22Rv1 (cell line): ENCODE results near the gene NECTIN1.

Experiments
- H3K27ac ChIP-seq: fragments of 450-650 bp; 2 replicates; pipeline ENCODE4 v1.5.1; 2017
- ZFX ChIP-seq: fragments of 450-650 bp; IDR thresholded peaks from 2 replicates; pipeline ENCODE4 v1.6.1; 2017; ENCODE audit warnings: antibody characterized with exemption, borderline replicate concordance
- TF ChIP-seq, protein P1 (sequence below): fragments of 450-650 bp; IDR thresholded peaks from 2 replicates; pipeline ENCODE4 v1.5.1; 2017; ENCODE audit warnings: mild to moderate bottlenecking

Gene NECTIN1

DNA sequence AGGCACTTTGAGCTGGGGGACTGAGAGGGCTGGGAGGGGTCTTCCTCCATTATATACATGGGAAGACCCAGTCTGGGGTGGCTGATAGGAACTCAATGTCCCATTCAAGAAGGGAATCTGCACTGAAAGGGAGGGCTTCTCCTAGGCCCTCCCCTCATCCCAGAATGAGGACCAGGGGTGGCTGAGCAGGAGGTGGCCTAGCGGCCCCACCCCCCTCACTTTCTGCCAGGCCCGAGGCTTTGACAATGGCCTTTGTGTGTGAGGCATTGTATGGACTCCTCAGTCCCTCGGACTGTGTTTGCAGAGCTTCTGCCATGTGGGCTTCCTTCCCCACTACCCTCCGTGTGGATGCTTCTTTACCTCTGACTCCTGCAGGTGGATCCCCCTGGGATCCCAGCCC is 65.7 kb downstream of the NECTIN1 start:
- TF ChIP-seq, protein P1, sequence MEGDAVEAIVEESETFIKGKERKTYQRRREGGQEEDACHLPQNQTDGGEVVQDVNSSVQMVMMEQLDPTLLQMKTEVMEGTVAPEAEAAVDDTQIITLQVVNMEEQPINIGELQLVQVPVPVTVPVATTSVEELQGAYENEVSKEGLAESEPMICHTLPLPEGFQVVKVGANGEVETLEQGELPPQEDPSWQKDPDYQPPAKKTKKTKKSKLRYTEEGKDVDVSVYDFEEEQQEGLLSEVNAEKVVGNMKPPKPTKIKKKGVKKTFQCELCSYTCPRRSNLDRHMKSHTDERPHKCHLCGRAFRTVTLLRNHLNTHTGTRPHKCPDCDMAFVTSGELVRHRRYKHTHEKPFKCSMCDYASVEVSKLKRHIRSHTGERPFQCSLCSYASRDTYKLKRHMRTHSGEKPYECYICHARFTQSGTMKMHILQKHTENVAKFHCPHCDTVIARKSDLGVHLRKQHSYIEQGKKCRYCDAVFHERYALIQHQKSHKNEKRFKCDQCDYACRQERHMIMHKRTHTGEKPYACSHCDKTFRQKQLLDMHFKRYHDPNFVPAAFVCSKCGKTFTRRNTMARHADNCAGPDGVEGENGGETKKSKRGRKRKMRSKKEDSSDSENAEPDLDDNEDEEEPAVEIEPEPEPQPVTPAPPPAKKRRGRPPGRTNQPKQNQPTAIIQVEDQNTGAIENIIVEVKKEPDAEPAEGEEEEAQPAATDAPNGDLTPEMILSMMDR: no peak
- TF ChIP-seq ZFX: no peak
- no peak overlapping the region for H3K27ac ChIP-seq

DNA sequence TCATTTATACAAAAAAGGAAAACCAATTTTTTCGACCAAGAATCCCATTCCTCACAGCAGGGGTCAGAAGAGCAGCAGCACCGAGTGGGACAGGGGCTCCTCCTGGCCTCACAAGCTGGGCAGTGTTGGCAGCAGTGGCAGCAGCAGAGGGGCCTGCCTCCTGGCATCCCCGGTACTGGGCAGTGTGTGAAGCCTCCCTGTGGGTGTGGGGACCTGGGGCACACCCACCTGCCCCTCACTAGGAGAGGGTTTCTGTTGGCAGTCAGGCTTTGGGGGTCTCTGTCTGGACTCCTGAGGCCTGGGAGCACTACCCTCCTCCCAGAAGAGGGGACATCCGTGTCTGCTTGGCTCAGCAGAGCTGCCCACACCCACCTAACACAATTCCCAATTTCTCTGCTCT is 67.8 kb downstream of the NECTIN1 start:
- no peak for TF ChIP-seq ZFX
- TF ChIP-seq, protein P1: no peak
- H3K27ac ChIP-seq: no peak overlapping the region

DNA sequence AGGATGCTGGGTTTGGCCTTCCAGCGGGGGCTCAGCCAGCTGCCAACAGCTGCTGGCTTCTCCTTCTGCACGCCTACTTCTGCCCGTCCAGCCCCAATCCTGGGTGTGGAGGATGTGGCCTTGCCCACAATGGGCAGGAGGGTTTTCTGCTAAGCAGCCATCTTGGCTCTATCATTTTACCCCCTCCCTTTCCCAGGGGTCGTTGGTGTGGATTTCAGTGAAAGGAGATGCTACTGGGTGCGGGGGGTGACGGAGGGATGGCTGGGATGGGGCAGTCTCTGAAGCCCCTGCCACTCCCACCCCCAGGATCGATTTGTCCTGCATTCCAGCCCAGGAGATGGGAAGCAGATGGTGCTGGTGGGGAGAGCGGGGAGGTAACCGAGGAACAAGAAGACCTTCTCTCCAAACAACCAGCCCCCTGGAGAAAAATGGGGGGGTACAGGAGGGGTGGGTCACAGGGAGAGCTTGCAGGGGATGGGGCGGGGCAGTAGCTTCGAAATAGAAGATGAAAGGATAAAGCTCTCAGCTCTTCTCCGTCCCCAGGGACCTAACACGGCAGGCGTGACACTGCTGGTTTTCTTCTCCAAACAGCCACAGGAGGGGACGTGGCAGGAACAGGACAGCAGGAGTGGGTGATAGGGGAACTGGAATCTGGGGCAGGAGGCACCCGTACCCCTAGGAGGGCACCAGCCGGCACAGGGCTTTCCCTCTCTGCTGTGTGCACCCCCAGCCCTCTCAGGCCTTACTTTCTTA is 68.9 kb downstream of the NECTIN1 start:
- TF ChIP-seq, protein P1: no peak
- no peak for TF ChIP-seq ZFX
- no peak overlapping the region for H3K27ac ChIP-seq

DNA sequence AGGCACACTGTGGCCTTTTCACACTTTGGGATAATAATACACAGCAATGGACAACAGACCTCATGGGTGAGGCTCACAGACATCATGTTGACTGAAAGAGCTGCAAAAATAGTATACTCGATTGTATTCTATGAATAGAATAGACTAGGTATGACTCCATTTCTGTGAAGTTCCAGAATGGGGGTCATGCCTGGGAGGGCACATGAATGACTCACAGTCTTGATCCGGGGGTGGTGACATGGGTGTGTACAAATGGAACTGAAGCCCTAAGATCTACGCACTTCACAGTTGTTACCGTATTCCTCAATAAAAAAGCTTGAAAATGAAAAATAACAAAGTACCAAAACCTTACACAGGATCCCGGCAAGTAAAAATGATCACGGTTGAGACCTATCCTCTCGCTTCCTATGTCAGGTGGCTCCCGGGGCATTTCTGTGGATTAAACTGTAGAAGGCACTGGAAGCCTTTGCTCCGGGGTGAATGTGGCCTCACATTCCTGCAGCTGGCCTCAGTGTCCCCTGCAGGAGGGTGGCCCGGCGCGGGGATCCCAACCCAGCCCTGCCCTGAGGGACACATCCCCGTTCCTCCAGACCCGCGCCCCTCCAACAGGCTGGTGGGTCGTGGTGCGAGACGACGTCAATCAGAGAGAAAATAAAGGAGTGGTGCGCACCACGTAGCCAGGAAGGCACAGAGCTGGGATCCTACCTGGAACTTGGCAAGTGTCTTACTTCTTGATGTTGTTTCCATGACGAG is 75.9 kb downstream of the NECTIN1 start:
- TF ChIP-seq, protein P1: no peak
- no peak for TF ChIP-seq ZFX
- H3K27ac ChIP-seq: no peak overlapping the region

DNA sequence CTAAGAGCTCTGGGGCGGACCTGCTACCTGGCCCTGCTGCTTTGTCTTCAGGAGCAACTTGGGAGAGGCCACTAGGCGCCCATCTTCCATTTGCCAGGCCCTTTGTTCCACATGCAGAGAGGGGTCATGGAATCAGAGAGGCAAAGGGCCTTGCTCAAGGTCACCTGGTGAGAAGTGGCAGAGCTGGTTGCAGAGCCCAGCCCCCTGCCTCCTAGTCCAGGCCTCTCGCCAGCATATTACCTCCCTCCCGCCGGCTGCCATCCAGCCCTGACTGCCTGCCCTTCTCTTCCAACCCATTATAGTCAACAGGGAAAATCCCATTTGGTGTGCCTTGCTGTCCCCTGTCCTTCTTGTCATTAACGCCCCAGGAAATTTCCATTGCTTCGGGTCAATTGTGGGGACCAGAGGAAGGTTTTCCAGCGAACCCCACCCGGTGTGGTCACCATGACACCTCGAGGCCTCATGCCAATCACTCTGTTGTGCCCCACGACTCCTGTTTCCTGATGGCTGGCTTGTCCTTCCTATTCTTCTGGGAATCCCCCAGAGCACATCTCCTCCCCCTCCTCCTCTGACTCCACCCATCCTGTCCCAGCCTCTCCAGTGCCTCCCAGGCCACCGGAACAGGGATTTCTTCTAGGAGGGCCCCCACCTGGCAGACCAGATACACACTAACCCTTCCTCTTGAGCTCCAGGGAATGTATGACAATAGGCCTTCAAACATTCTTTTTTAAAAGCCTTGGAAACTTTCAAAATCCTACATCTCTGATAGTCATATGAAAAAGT is 77.0 kb downstream of the NECTIN1 start:
- H3K27ac ChIP-seq: no peak overlapping the region
- TF ChIP-seq, protein P1: no peak
- TF ChIP-seq ZFX: no peak

DNA sequence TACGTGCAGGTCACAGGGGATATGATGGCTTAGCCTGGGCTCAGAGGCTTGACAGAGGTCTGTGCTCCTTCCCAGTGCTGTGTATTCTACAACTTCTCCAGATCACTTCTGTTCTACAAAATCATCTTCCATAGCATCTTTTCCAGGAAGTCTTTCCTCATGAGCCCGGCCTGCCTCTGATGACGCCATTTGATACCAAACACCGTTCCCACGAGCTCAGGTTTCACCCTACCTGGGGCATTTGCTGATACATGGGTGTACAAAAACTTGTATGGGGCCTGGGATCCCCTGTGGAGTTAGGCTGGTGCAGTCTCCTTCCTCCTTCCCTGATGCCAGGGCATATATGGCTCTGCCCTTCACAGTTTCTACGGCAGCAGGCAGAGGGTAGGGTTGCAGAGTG is 78.7 kb downstream of the NECTIN1 start:
- H3K27ac ChIP-seq: no peak overlapping the region
- no peak for TF ChIP-seq ZFX
- TF ChIP-seq, protein P1: no peak

DNA sequence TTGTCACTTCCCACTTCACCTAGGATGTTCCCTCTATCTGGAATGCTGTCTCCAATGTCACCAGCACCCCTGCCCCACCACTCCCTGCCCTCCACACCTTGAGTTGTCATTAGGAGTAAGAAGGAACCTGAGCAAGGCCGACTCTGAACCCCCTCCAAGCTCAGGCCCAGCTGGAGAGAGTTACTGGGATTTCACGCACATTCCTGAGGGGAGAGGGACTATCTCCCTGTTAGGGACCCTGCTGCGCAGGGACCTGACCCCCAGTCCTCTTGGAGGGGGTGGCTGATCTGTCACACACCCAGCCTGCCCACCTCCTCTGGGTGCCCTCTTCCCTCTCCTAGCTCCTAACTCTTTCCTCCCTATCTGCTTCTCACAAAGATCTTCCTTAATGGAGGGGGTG is 81.7 kb downstream of the NECTIN1 start:
- no peak overlapping the region for H3K27ac ChIP-seq
- TF ChIP-seq, protein P1: no peak
- TF ChIP-seq ZFX: no peak
